Glomerular visceral epithelial cell (primary cell): ENCODE measurements around the gene ADGRF3.
A peak's percentile ranks its signal among the peaks of the same experiment; 100 is the strongest.
"Not testable (repeated sequence)": the region's sequence is repeated elsewhere in the genome, so short reads cannot be mapped to it uniquely, and the experiment has no call there.

Experiments
- DNase-seq: peaks from one replicate; pipeline ENCODE4 v3.0.0-alpha.2; 2016; ENCODE audit errors: extremely low spot score

Gene ADGRF3

DNA sequence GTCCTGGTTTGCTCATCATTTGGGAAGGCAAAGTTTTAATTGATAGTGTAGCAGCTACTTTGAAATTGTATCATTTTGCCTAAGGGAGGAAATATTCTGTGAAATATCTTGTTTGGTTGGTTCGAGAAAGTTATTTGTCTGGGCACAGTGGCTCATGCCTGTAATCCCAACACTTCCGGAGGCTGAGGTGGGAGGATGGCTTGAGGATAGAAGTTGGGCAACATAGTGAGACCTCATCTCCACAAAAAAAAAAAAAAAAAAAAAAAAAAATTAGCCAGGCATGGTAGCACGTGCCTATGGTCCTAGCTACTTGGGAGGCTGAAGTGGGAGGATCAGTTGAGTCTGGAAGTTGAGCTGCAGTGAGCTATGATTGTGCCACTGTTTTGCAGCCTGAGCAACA lies 3.1 kb upstream of the ADGRF3 start:
- DNase-seq: no peak

DNA sequence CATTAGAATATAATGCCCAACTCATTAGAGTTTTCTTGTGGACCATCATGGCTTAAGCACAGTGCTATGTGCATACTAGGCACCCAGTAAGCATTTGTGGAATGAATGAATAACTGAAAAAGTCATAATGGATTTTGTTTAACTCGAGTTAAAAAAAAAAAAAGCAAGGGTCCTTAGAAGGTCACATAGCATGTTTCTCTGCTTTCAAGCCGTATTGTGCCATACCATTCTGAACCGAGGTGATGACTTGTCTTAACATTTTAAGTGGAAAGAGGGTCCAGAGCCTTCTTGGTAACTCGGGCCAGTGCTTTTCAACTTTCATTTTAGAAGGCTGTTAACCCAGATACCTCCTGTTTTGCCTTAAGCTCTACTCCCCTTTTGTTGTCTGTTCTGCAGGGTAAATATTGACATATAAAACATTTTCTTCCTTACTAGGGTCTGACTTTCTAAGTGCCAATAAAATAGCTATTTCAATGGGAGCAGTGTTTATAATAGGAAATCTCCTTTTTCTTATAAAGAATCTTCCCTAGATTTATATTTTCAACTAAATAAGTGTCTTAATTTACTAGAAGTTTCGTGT lies 787 bp upstream of the ADGRF3 start:
- DNase-seq: no peak

DNA sequence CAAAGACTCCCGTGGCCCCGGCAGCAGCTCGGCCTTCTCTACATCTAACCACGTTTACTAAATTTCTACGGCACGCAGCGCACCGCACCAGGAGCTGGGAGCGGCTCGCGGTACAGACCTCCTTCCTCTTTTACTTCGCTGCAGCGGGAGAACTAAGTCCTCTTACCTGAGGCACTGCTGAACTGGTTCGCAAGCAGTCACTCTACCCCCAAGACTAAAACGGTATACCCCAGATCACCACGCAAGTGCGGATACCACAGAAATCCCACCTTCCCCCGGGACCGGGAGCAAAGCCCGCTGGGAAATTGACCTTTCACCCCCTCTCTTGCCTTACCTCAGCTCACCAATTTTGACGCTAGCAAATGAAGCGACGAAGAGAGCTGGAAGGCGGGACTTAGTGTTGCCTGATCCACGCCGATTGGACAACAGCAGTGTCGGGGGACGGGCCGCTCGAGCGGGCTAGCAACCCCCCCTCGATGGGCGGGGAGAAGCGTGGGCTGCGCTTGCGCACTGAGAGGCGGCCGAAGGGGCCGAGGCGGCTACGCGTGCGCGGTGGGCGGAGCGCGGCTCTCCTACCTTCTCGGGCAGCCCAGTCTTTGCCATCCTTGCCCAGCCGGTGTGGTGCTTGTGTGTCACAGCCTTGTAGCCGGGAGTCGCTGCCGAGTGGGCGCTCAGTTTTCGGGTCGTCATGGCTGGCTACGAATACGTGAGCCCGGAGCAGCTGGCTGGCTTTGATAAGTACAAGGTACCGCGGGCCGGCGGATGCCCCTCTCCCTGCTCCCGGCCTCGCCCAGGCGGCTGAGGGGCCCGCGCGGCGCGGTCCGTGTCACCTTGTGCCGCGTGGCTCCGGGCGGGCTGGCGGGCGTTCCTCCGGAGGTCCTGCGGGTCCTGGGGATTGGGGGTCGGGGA lies 790 bp downstream of the ADGRF3 start, which contains the start of gene SELENOI:
Gene SELENOI, plus strand, starts transcription at position 599 of the 909 bp plus-strand sequence. Its CDS starts 90 bp downstream, at position 689.
- peak; percentile 98 for DNase-seq

DNA sequence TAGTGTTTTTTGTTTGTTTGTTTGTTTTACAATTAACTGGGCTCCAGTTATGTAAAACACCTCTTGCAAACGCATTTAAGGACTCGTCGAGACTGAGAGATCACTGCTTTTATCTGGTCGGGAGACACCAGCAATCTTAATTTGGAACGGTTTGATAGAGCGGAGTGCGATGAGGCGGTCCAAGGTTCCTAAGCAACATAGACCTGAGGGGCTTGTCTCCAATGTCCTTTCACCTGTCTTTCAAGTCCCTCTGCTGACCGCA lies 1.4 kb downstream of the ADGRF3 start:
- DNase-seq: no peak

DNA sequence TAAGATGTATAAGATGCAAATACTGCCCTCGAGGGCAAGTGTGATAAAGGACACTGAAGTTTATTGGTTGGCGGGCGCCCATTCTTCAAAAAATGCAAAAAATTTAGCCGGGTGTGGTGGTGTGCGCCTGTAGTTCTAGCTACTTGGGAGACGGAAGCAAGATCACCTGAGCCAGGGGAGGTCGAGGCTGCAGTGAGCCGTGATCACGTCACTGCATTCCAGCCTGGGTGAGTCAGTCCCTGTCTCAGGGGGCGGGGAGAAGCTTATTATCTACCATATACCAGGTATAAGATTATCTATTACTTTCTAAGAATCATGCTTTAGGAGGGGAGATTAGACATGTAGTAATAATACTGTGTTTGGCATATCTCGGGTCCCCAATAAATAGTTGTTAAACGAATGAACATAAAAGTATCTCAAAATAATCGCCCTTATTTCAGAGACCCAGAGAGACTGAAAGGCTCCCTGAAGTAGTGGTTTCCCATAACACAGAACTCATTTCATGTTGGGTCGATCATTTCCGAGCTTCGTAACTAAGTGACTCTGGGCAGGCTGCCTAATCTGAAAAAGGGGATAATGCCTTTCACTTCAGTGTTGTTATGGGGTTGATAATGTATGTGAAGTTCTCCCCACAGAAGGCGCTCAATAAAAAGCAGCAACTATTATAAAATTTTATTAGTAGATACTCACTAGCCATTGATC lies 1.9 kb downstream of the ADGRF3 start:
- peak; percentile 58 for DNase-seq

DNA sequence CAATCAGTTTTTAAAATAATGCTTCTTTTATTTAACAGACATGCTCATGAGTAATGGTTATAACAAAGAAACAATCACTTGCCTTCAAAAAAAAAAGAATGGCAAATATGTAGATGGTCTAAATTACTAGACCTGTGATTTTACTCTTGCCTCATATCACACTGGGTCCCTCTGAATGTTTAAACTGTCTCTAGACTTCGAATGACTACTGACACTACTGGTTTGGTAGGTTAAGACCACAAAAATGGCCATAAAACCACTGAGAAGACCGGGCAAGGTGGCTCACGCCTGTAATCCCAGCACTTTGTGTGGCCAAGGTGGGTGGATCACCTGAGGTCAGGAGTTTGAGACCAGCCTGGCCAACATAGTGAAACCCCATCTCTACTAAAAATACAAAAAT lies 5.8 kb downstream of the ADGRF3 start:
- DNase-seq: no peak

DNA sequence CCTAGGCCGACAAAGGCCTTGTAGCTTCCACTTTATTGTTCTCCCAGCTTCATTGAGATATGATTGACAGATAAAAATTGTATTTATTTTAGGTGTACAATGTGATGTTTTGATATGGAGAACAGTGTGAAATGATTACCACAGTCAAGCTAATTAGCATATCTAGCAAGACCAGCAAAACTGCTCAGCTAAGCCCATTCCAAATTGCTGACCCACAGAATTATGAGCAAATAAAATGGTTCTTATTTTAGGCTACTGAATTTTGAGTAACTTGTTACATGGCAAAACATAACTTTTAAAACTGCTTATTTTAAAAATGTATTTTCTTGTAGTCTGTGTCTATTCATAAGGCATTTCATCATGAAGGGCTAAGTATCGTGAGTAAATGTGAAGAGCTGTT lies 9.3 kb downstream of the ADGRF3 start:
- no peak for DNase-seq

DNA sequence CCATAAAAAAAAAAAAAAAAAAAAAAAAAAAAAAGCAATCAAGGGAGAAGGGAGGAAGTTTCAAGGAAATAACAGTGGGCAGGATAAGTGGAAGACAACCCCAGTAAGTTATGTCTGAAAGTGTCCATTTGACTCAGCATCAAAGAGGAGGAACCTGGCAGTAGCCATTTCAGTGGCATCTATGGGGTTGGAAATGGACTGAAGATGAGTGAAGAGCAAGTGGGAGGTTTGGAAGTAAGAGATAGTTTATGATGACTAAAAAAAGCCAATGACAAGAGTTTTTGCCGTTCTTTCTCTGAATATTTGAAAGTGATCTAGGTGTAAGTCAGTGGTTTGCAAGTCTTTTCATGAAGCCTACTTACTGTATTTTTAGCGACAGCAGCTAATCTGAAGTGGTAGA lies 9.9 kb downstream of the ADGRF3 start:
- no peak for DNase-seq

DNA sequence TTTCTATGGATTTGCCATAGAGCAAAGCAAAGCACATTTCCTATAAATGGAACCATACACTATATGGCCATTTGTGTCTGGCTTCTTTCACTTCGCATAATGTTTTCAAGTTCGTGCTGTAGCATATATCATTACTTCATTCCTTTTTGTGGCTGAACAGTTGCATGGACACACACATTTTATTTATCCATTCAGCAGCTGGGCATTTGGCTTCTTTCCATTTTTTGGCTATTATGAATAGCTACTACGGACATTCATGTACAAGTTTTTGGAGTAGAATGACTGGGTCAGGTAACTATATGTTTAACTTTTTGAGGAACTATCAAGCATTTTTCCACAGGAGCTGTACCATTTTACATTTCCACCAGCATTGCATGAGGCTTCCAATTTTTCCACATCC lies 11.4 kb downstream of the ADGRF3 start:
- DNase-seq: no peak

DNA sequence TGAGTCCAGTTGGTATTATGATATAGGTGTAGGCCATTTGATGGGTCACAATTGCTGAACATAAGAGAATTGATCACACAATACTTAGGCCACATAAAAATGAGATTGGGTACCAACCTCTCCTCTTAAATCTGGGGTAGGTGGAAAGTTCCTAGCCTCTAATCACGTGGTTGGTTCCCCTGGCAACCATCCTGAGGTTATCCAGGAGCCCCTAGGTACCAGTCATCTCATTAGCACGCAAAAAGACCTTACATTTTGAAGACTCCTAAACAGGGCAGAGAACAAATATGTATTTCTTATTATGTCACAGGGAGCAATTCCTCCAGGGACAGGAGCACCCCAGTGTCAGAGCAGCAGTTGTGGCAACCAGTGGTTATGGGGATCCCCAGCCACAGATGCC lies 13.3 kb downstream of the ADGRF3 start:
- peak; percentile 9 for DNase-seq

DNA sequence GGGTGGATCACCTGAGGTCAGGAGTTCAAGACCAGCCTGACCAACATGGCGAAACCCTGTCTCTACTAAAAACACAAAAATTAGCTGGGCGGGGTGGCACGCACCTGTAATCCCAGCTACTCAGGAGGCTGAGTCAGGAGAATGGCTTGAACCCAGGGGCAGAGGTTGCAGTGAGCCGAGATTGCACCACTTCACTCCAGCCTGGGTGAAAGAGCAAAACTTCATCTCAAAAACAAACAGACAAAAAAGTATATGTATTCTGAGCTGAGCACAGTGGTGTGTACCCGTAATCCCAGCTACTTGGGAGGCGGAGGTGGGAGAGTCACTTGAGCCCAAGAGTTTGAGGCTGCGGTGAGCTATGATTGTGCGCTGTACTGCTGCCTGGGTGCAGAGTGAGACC lies 15.3 kb downstream of the ADGRF3 start:
- not testable (repeated sequence) for DNase-seq

DNA sequence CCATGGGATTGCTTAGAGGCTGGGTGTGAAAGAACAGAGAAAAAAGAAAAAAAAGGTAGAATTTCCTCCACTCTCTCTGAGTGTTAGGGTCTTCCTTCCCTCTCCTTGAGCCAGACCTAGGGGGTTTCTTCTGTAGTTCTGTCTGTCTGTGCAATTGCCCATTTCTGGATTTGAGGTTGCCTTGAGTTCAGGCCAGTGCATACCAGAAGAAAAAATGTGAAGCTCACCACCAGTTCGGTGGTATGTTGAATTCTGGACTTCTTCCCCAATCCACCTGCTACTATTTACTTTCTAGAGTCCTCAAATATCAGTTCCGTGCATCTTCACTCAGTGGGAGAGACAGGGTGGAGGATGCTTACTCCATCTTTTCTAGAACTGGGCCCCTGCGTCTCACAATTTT lies 16.0 kb downstream of the ADGRF3 start:
- DNase-seq: no peak

DNA sequence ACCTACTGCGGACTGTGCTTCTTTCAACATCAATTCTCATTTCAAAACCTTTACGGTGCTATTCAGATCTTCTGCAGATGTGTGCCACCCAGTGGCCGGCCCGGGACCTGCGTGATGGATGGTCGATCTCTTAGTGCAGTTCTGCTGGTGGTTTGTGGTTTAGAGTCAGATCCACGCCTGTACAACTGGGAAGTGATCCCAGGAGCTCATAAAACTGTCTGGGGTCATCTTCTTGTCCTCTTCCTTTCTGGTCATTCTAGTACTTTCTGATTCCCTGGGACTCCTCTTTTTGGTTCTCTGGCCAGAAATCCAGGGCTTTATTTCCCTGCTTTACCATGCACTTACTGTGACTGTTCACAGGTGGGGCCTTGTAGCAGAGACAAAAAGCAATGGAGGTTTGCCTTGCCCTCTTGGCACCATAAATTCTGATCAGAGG lies 16.5 kb downstream of the ADGRF3 start:
- peak; percentile 77 for DNase-seq

DNA sequence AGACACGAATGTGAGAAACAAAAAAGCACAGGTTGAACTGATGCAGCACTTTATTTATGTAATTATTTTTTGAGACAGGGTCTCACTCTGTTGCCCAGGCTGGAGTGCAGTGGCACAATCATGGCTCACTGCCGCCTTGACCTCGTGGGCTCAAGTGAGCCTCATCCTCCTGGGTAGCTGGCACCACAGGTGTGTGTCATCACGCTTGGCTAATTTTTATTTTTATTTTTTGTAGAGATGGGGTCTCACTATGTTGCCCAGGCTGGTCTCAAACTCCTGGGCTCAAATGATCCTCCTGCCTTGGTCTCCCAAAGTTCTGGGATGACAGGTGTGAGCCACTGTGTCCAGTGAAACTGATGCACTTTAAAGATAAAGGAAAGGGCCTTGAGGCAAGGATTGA lies 17.5 kb downstream of the ADGRF3 start:
- not testable (repeated sequence) for DNase-seq

DNA sequence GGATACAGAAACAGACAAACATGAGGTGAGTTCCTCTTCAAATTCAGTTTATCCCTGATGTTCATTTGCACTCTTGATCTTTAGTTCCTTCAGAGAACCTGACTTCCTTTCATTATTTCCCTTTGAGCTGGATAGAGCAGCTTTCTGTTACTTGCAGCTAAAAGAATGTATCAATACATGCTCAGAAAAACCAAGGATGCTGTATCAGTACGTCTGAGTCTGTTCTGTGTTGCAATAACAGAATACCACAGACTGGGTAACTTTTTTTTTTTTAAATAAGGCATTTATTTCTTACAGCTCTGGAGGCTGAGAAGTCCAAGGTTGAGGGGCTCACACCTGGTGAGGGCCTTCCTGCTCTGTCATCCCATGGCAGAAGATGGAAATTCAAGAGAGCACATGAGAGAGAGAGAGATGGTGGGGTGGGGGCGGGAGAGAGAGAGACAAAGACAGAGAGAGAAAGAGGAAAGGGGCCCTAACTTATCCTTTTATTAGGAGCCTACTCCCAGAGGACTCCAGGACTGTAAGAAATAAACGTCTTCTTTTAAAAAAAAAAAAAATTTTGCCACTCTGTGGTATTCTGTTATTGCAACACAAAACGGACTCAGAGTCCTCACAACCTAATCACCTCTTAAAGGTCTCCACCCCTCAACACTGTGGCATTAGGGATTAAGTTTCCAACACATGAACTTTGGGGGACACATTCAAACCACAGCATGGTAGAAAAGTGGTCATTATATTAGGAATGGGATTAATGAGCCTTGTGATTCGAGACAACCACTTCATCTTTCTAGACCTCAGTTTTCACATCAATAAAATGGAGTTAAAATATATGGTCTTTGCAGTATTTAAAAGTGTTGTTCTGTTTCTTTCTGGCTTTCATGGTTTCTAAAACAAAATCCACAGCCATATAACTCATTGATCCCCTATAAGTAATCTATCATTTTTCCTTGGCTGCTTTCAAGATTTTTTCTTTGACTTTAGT lies 19.0 kb downstream of the ADGRF3 start:
- no peak for DNase-seq

DNA sequence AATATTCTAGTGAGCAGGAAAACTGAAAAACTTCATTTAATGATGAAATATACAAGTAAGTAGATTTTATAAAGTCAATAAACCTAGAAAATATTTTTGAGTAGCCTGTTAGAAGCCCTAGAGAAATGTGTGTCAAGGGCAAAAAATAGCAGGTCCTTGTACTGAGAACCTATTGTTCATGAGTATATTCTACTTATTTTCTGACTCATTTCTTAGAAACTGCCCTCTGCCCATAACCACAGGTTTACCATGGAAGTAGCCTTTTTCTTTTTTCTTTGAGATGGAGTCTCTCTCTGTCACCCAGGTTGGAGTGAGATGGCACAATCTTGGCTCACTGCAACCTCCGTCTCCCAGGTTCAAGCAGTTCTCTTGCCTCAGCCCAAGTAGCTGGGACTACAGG lies 20.1 kb downstream of the ADGRF3 start:
- no peak for DNase-seq

DNA sequence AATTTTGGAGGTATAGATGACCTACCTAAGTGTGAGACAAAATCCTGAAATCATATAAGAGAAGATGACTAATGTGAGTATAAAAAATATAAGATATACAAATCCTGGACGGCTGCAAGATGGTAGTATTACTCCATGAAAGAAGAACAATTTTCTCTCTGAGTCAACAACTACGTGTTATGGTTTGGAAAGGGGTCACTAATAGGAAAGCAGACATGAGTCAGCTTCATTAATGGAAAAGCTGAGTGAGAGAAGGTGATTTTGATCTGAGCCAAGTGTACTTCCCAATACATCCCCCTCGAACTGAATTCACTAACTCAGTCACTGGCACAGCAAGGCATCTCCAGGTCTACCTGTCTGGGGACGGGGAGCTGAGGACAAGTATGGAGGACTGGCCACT lies 20.7 kb downstream of the ADGRF3 start:
- no peak for DNase-seq

DNA sequence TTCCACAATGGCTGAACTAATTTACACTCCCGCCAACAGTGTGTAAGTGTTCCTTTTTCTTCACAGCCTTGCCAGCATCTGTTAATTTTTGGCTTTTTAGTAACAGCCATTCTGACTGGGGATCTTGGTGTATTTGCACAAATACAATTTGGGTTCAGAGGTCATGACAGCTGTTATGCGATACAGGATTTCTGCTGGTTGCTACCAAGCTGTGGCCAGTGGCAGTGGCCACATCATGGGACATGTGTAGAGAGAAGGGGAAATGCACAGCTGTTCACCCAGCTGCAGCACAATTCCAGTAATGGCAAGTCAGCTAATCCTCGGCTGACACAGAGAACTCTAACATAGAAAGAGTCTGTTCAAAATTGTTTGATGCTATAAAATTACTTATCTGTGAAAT lies 21.7 kb downstream of the ADGRF3 start:
- no peak for DNase-seq

DNA sequence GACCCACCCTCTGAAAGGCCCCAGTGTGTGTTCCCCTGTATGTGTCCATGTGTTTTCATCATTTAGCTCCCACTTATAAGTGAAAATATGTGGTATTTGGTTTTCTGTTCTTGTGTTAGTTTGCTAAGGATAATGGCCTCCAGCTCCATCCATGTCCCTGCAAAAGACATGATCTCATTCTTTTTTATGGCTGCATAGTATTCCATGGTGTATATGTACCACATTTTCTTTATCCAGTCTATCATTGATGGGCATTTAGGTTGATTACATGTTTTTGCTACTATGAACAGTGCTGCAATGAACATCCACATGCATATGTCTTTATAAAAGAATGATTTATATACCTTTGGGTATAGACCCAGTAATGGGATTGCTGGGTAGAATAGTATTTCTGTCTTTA lies 22.1 kb downstream of the ADGRF3 start:
- not testable (repeated sequence) for DNase-seq

DNA sequence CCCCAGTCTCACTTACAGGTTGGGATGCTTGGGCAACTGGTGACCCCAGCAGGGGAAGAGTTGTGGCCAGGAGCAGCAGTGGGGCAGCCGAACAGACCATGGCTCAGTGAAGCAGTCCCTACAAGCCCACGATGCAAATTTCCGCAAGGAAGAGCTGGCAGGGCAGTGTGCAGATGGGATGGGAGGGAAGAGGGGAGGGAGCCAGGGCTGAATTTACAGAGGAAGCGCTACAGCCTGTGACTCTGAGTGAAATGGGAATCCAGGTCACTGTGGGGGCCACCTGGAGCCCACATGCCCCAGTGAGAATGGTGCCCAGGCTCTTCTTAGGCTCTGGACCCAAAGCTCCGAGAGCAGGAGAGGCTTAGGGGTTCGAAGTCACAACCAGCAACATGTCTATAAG lies 27.6 kb downstream of the ADGRF3 start:
- no peak for DNase-seq

DNA sequence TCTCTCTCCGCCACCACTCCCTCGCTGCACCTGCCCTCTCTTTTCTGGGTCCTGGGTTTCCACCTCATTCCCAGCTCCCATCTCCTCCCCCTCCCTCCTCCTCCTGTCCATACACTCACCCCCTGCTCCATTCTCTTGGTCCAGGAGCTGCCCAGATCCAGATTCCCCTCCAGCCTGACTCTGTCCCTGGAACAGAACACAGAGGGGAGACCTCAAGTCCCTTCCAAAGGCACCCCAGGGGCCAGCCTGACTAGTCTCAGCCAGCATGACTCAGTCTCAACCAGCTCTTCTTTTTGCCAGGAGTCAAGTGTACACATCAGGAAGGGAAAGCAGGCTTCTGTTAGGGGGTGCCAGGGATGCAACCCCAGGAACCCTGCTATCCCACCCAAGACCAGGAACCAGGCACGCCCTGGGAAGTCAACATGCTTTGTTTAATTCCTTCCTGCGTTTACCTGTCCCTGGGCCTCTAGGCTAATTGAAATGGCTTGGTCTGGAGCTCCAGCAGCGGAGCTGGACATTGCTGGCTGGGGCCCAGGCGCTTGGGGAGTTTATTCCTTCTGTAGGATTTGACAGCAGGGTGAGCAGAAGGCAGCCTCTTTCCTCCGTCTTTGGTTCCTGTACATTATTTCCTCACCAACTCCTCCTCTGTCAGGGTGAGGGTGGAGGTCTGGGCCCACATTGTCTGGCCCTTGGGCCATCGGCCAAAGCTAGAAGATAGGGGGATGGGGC lies 29.0 kb downstream of the ADGRF3 start:
- no peak for DNase-seq
